IPS DF 19.7 (cell line): ENCODE measurements around the gene HNRNPC.
"Not testable (repeated sequence)": the region's sequence is repeated elsewhere in the genome, so short reads cannot be mapped to it uniquely, and the experiment has no call there.

Experiments
- DNase-seq: peaks from one replicate; pipeline ENCODE4 v3.0.0-alpha.2; 2013; ENCODE audit warnings: low read depth, low spot score

Gene HNRNPC

GRCh38 chr14:21192875-21193535 lies 76.2 kb downstream of the HNRNPC start:
- no peak for DNase-seq

- no peak for DNase-seq
Observed at GRCh38 chr14:21192447-21192822, 76.8 kb downstream of the HNRNPC start.

- DNase-seq, result peak; percentile 65
Observed at GRCh38 chr14:21191809-21192446, 77.3 kb downstream of the HNRNPC start.

GRCh38 chr14:21191261-21191808 lies 77.9 kb downstream of the HNRNPC start:
- no peak for DNase-seq

- no peak for DNase-seq
Observed at GRCh38 chr14:21185491-21185890, 83.8 kb downstream of the HNRNPC start.

GRCh38 chr14:21184254-21184653 lies 85.0 kb downstream of the HNRNPC start:
- DNase-seq, result no peak

- DNase-seq, result no peak
Observed at GRCh38 chr14:21182166-21182565, 87.1 kb downstream of the HNRNPC start.

GRCh38 chr14:21171128-21171527 lies 98.1 kb downstream of the HNRNPC start:
- no peak for DNase-seq

GRCh38 chr14:21169573-21169972 lies 99.7 kb downstream of the HNRNPC start:
- DNase-seq, result no peak

- DNase-seq, result no peak
Observed at GRCh38 chr14:21168055-21168454, 101.2 kb downstream of the HNRNPC start.

- not testable (repeated sequence) for DNase-seq
Observed at GRCh38 chr14:21165670-21166069, 103.6 kb downstream of the HNRNPC start.

- DNase-seq, result not testable (repeated sequence)
Observed at GRCh38 chr14:21165002-21165605, 104.1 kb downstream of the HNRNPC start.

GRCh38 chr14:21163871-21164291 lies 105.4 kb downstream of the HNRNPC start:
- no peak for DNase-seq

GRCh38 chr14:21162081-21162480 lies 107.2 kb downstream of the HNRNPC start:
- DNase-seq, result no peak

GRCh38 chr14:21160061-21160610 lies 109.1 kb downstream of the HNRNPC start:
- DNase-seq, result no peak
